ENCODE results near the gene GNPTAB.
A peak's percentile ranks its signal among the peaks of the same experiment; 100 is the strongest.
"Not testable (repeated sequence)": the region's sequence is repeated elsewhere in the genome, so short reads cannot be mapped to it uniquely, and the experiment has no call there.

GNPTAB gene

DNA sequence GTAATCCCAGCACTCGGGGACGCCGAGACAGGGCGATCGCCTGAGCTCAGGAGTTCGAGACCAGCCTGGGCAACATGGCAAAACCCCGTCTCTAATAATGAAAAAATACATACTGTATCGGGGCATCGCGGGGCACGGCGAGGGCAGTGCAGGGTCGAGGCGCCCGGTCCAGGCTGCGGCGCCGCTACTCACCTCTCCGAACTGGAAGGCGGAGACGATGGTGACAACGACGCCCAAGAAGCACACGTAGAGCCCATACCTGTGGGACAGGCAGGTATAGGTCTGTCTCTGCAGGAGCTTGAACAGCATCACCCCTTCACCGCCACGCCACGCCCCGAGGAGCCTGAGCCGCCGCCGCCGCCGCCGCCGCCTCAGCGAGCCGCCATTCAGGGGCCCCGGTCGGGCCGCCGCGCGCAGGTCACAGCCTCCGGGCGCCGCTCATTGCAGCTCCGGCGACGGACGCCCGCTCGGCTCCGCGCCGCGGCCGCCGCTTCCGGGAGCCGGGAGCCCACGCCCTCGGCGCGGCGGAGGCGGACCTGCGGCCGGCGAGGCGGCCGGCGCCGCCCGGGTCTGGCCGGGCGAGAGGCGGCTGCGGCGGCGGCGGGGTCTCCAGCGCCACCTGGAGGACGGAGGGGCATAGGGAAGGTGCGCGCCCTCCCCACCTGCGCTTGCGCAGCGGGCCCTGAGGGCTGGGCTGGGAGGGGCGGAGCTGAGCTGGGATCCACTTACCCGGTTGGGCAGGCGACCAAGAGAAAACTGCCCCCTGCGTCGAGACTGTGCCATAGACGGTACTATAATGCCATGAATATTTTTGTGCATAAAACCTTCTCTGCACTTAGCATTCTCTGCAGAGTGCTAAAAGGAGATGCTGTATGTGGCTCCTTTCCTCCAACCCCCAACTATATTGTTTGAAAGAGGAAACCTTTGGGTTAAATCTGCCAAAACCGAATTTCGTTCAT lies at the start of gene GNPTAB:
Gene GNPTAB (minus strand): TSS at position 593 of the 959 bp plus-strand sequence. CDS start 284 bp downstream, at position 309.
- peak; percentile 88 for DNase-seq

DNA sequence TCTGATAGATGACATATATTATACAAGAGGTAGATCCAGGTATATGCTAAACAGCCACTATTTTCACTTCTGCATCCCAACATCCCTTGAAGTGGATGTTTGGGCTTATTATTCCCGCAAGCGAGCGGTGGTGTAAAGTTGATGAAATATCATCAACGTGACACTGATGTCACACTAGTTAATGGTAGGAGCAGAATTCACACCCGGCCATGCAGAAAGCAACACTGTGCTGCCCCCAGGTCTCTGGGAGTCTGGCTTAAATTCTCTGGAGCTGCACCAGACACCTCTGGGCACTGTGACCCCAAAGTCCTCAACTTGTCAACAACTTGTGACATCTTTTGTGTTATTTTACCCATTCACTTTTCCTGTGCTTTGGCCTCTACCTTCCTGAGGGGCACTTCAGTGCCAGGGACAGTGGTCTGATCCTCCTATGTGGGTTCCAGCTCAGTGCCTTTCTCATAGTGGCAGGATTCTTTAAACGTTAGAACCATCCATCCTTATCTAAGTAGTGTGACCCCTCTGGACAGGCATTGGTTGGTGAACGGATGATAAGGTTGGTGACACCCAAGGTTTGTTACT lies 47.6 kb upstream of the GNPTAB start:
- peak; percentile 11 for DNase-seq

DNA sequence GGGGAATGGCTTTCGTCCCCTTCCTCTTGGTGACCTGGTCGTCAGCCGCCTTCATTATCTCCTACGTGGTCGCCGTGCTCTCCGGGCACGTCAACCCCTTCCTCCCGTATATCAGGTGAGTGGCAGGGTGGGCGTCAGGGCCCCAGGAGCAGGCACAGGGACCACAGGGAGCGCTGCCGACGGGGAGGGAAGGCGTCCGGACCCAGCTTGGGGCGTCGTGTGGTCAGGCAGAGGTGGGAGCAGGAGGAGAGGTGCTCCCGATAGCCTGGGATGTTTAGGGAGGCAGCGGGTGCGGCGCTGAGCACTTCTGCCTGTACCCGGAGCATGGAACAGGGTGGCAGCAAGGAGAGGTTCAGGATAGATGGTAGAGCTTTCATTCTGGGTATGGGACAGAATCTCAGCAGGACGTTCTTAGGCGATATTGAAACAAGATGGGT lies 47.1 kb upstream of the GNPTAB start:
- peak; percentile 65 for DNase-seq

DNA sequence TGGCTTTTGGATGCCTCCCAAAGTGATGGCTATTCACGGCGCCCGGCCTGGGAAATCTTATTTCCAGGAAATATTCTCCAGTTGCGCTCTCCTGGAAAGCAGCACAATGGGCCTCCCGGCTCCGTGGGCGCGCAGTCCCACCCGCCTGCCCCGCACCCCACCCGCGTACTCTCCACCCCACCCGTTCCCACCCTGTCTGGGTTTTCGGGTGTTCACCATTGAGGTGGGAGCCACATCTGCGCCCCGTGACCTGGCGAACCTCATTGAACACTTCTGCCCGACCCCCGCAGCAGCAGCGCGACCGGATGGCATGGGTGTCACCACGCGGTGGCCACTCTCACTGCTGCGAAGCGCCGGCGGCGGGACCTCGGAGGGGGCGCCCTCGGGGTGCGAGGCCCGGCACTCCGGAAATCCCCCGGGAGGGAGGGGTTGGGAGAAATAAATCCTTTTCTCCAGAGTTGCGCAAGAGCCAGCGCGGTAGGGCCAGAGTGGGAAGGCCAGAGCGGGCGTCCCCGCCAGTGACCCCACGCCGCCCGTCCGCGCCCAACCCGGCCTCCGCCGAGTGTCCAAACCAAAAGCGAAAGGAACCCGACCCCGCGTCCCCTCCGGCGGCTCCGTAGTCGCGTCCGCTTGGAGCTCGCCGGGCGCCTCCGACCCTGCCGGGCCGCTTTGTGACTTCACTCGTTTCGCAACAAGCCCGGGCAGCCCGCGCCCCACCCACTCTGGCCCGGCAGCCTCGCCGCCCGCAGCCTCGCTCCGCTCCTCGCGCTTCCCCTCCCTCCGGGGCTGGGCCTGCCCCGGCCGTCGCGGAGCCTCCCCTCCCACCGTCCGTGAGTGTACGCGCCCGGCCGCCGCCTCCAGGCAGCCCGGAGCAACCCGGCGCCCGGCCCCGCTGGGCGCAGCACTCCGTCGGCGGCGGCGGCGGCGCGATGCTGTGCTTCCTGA lies 46.4 kb upstream of the GNPTAB start, which contains the start of gene DRAM1:
Gene DRAM1 (plus strand): TSS at position 720 of the 945 bp plus-strand sequence. CDS start 210 bp downstream, at position 930.
- DNase-seq = peak; percentile 78

DNA sequence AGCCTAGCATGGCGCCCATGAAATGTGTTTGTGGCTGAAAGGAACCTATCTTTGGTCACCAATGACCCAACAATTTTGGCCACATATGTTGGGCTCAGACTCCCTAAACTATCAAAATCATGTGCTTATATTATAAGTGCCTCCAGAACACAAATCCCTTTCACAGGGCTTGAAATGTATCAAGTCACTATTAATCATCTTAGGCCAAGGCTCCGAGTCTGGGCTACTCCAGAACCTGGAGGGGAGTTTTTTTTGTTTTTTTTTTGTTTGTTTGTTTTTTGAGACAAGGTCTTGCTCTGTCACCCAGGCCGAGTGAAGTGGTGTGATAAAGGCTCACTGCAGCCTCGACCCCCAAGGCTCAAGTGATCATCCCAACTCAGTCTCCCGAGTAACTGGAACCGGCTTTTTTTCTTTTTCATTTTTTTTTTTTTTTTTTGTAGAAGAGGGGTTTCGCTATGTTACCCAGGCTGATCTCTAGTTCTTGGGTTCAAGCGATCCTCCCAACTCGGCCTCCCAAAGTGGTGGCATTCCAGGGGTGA lies 45.6 kb upstream of the GNPTAB start:
- DNase-seq = no peak

DNA sequence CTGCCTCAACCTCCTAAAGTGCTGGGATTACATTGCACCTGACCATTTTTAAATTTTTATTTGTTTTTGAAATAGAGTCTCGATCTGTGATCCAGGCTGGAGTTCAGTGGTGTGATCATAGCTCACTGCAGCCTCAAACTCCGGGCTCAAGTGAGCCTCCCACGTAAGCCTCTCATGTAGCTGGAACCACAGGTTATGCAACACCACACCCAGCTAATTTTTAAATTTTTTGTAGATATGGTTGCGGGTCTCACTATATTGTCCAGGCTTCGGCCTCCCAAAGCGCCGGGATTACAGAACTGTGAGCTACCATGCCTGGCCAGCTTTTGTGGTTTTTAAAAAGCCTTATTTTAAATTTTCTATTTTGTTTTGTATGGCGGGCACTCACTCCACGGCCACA lies 44.4 kb upstream of the GNPTAB start:
- DNase-seq = no peak

DNA sequence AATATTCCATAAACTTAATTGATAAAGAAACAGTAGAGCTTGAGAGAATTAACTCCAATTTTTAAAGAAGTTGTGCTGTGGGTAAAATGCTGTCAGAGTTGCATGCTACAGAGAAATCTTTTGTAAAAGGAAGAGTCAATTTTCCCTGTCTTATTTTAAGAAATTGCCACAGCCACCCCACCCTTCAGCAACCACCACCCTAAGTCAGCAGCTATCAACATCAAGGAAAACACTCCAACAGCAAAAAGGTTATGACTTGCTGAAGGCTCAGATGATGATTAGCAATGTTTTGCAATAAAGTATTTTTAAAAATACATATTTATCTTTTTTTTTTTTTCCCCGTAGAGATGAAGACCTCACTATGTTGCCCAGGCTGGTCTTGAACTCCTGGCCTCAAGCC lies 40.2 kb upstream of the GNPTAB start:
- no peak for DNase-seq

DNA sequence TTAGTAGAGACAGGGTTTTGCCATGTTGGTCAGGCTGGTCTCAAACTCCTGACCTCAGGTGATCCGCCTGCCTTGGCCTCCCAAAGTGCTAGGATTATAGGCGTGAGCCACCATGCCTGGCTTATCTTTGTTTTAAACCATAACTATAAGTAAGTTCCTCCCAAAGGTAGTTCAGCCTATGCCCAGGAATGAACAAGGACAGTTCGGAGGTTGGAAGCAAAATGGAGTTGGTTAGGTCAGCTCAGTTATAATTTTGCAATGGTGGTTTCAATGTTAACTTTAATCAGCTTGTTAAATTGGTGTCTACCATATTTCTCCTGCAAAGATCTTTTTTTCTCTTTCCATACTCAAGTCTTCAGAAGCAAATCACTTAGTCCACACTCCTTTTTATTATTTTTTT lies 36.9 kb upstream of the GNPTAB start:
- not testable (repeated sequence) for DNase-seq

DNA sequence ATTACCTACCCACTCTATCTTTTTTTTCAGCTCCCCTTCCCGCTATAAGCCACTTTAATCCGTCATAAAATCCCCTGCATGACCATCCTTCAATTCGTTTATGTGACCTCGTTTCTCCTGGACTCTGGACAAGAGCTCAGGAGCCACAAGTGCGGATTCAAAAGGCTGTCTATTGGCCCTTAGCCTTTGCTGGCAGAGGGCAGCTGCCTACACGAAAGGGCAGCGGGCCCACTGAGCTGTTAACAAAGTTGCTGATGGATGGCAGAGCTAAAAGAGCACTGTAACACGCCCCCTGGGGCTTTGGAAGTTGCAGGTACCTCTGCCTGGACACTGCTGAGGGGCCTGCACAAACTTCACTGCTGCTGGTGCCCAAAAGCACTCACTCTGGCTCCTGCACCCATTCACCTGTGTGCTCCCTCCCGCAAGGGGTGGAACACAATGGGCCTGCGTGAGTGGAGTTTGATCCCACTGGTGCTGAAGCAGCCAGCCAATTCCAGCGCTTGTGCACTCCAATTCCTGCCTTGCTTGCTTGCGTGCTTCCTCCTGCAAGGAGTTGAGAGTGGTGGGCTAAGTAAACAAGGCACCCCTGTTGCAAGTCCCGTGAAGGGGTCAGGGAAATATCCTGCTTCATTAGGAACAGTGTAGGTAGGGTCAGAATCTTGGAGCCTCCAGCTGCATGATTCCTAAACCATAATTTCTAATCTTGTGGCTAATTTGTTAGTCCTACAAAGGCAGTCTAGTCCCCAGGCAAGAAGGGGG lies 36.0 kb upstream of the GNPTAB start:
- no peak for DNase-seq

DNA sequence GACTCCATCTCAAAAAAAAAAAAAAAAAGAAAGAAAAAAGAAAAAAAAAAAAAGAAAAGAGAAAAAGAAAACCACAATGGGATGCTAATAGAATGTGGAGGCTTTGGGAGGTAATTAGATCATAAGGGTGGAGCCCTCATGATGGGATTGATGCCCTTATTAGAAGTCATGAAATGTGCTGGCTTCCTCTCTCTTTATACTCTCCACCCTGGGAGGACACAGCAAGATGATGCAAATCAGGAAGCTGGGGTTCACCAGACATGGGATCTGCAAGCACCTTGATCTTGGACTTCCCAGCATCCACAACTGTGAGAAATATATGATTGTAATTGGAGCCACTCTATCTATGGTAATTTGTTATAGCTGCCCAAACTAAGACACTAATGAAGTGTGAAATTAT lies 33.2 kb upstream of the GNPTAB start:
- no peak for DNase-seq

DNA sequence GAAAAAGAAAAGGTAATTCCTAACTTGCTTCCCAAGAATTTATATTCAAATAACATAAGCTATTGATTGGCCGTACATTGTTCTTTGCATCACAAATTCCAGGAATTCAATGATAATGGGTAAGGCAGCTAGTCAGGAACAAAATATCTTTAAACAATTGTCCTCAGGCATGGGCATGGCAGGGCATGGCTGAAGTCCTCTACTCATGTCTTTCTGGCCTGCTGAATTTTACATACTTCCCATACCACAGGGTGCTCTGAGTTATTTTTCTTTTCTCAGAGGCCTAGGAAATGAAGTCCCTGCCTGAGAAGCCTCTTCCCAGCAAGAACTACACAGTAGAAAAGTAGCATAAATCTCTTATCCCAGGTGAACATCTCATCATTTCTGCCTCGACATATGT lies 31.5 kb upstream of the GNPTAB start:
- DNase-seq = no peak

DNA sequence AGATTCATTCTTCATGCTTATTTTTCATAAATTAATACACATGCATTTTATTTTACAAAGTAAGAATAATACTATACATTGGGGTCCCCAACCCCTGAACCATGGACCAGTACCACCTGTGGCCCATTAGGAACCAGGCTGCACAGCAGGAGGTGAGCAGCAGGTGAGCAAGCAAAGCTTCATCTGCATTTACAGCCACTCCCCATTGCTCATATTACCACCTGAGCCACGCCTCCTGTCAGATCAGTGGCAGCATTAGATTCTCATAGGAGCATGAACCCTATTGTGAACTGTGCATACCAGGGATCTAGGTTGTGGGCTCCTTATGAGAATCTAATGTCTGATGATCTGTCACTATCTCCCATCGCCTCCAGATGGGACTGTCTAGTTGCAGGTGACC lies 30.9 kb upstream of the GNPTAB start:
- DNase-seq = peak; percentile 6

DNA sequence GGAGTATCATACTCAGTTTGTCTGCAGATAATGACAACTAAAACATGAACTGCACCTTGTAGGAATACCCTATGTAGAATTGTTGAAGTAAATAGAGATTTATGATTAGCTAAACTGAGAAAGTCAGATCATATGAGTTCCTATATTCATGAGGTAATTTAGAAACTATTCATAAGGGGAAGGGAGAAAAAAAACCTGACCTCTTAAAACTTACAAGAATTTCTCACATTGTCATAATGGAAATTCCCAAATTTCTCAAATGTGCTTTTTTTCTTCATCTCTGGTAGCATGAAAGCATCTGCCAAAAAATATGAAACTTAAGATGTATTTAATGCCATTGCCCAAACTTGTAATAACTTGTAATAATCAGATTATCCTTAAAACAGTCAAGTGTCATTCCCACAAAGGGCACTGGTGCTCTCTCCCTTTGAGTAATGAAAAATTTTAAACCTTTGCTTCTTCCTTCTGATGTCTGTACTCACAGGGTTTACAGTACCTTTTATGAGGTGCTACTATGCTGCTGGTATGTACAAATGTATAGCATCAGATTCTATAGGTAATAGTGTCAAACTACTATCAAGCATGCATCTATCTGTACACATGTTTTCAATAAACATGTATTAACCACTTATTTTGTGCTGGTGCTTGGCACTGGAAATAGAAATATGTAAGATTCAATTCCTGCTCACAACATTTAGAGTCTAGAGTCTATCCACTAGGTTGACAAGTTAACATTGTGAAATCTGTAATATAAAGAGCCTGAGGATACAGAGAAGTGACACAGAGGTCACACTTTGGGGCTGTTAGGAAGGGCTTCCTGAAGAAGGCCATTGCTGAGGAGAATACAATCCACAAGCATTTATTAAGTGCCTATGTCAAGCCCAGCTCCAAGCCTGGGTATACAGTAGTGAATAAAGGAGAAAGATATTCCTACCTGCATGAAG lies 29.2 kb upstream of the GNPTAB start:
- DNase-seq = no peak

DNA sequence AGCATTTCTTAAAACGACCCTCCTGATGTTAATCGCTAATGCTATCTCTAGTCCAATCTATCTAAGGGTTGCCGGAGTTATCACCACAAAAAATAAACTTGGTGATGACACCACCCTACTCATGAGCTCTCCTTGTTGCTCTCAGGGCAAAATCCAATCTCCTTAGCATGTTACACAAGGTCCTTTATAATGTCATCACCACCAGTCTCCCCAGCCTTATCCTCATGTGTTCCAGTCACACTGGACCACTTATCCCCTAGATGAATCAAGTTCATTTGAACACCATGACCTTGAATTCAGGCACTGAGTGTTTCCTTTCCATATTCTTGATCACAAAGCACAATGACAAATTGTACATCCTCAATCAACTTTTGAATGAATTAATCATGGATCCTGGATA lies 27.6 kb upstream of the GNPTAB start:
- DNase-seq = no peak

DNA sequence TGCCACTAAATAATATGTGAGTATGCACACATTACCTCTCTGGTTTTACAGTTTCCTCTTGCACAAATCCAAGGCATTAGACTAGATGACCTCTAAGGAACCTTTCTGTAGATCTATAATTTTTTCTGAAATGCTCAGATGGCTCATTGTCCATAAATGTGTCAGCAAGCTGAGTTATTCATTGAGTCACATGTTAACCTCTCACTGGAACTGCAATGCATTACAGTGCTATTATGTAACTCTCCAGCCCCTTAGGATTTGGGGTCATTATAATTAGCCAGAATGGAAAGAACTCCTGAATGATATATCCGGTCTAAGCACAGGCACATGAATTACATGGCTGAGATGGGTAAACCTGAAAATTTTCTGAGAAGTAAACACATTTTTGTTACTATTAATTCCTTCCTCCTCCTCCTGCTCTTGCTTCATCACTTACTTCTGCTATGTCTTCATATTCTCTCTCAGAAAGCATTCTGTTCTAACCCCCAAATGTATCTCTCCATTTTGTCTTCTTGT lies 26.3 kb upstream of the GNPTAB start:
- no peak for DNase-seq

DNA sequence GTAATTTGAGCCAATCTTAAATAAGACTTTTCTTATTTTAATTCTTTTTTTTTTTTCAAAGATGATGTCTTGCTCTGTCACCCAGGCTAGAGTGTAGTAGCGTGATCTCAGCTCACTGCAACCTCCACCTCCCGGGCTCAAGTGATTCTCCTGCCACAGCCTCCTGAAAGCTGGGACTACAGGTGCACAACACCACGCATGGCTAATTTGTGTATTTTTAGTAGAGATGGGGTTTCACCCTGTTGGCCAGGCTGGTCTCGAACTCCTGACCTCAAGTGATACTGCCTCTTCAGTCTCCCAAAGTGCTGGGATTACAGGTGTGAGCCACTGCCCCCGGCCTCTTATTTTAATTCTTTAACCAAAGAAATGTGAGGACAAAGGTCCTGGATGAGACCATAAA lies 25.9 kb upstream of the GNPTAB start:
- not testable (repeated sequence) for DNase-seq

DNA sequence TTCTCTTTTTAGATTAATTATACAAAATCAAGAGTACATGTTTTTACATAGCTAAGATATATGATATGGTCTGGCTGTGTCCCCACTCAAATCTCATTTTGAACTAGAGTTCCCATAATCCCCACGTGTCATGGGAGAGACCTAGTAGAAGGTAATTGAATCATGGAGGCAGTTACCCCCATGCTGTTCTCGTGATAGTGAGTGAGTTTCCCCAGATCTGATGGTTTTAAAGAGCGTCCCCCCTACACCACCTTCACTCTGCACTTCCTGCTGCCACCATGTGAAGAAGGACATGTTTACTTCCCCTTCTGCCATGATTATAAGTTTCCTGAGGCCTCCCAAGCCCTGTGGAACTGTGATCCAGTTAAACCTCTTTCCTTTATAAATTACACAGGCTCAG lies 25.2 kb upstream of the GNPTAB start:
- DNase-seq = no peak

DNA sequence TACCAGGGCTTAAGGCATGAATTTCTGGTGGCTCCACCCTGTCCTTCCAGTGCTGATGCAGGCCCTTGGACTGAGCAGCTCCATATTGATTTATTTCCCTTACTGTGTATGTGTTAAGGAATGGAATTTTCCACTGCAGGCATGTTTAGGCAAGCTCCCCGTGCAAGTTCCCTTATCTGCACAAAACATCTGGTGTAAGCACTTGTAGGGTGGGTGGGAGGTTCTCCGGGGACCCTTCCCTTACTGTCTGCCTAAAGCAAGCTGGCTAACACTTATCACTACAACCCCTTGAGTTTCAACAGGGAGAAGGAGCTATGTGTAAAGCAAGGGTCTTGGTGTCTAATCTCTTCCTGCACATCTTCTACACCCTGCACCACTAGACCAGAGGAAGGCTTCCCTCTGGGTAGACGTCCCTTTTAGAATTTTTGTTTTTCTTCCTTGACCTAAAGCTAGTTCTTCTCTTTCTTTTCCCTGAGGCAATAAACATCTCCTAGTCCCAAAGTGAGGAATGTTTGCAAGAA lies 24.7 kb upstream of the GNPTAB start:
- DNase-seq = no peak

DNA sequence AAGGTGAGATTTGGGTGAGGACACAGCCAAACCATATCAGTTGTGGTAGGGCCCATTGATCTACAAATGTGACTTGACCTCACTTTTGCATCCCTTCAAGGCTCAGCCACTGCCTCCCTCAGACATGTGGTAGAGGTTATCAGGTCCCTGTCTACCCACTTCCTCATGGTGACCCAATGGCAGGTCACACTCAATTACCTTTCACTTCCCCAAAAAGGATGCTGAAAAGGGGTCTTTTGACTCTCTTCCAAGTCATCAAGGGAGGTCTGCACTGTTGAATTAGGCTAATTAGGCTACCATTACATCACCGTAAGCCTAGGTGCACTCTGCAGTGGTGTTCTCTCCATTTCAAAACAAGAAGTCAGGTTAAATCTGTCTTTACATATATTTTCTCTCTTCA lies 24.0 kb upstream of the GNPTAB start:
- DNase-seq = no peak

DNA sequence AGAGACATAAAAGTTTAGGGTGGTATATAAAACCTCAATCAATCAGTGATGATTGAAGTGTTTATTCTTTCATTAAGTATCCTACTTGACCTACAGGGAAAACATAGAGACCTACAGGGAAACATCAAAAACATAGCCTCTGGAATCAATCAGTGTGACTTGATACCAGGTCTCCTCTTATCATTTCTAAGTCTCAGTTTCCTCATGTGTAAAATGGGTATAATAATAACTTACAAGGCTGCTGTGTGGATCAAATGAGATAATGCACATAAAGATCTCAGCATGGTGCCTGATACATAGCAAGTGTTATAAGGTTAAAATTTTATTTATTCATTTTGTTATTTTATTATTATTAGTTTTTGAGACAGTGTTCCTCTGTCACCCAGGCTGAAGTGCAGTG lies 22.2 kb upstream of the GNPTAB start:
- DNase-seq = no peak
